HepG2 (cell line): Measurements from ENCODE around the gene TLCD1. TPM values are rescaled to one million over a fixed set of nuclear protein-coding genes. Genes with fewer than 3 reads are reported as not detected.
A peak's percentile ranks its signal among the peaks of the same experiment; 100 is the strongest.

ENCODE experiments used
- ELF3 ChIP-seq: IDR thresholded peaks from 2 replicates; pipeline ENCODE4 v1.6.1; 2016; ENCODE audit warnings: missing genetic modification reagents, missing compliant biosample characterization
- EP300 ChIP-seq, 3 experiments: sonication (generic) in 1 of 3; formaldehyde crosslinking in 1 of 3; IDR thresholded peaks; 2 replicates each; pipeline versions ENCODE4 v1.5.1 to v1.6.1; 2011 to 2020; ENCODE audit warnings: low read depth in 2 of 3, low read length in 2 of 3, borderline replicate concordance in 1 of 3, improper control_type of control experiment in 1 of 3, mild to moderate bottlenecking in 1 of 3, missing genetic modification reagents in 1 of 3, moderate library complexity in 1 of 3
- HMG20B ChIP-seq: conservative IDR thresholded peaks from 2 replicates; pipeline ENCODE4 v1.6.1; 2016; ENCODE audit warnings: missing genetic modification reagents, missing compliant biosample characterization
- ISL2 ChIP-seq: sonication (generic); formaldehyde crosslinking; IDR thresholded peaks from 2 replicates; pipeline ENCODE4 v1.5.0; 2020; ENCODE audit warnings: missing genetic modification reagents
- MBNL3 ChIP-seq: fragments of 250-450 bp; sonication (Bioruptor Pico); conservative IDR thresholded peaks from 2 replicates; pipeline ENCODE4 v1.8.0; 2022; ENCODE audit warnings: mild to moderate bottlenecking, inconsistent platforms
- MLXIP ChIP-seq: sonication (generic); formaldehyde crosslinking; IDR thresholded peaks from 2 replicates; pipeline ENCODE4 v1.9.0; 2021; ENCODE audit warnings: missing genetic modification reagents, borderline replicate concordance
- MXD3 ChIP-seq: IDR thresholded peaks from 2 replicates; pipeline ENCODE4 v1.6.1; 2016; ENCODE audit warnings: mild to moderate bottlenecking, missing biosample characterization, missing genetic modification reagents
- MXI1 ChIP-seq: IDR thresholded peaks from 3 replicates; pipeline ENCODE4 v1.6.1; 2012; ENCODE audit warnings: low read depth, low read length, inconsistent platforms, borderline replicate concordance
- MYC ChIP-seq: sonication (generic); formaldehyde crosslinking; IDR thresholded peaks from 2 replicates; pipeline ENCODE4 v1.9.0; 2021; ENCODE audit warnings: missing genetic modification reagents, borderline replicate concordance
- PLRG1 ChIP-seq: fragments of 450-650 bp; conservative IDR thresholded peaks from 2 replicates; pipeline ENCODE4 v1.6.1; 2016
- RXRB ChIP-seq: IDR thresholded peaks from 2 replicates; pipeline ENCODE4 v1.6.1; 2016; ENCODE audit warnings: borderline replicate concordance, missing genetic modification reagents, missing compliant biosample characterization
- TRIM24 ChIP-seq: sonication (generic); formaldehyde crosslinking; IDR thresholded peaks from 2 replicates; pipeline ENCODE4 v1.8.0; 2022; ENCODE audit warnings: mild to moderate bottlenecking, missing genetic modification reagents
- ZBTB38 ChIP-seq: sonication (generic); formaldehyde crosslinking; IDR thresholded peaks from 2 replicates; pipeline ENCODE4 v1.5.1; 2020; ENCODE audit warnings: mild to moderate bottlenecking, missing genetic modification reagents
- ZNF33B ChIP-seq: sonication (generic); formaldehyde crosslinking; IDR thresholded peaks from 2 replicates; pipeline ENCODE4 v1.5.1; 2020; ENCODE audit warnings: mild to moderate bottlenecking, missing genetic modification reagents
- ZNF572 ChIP-seq: sonication (generic); formaldehyde crosslinking; IDR thresholded peaks from 2 replicates; pipeline ENCODE4 v1.5.1; 2020; ENCODE audit warnings: mild to moderate bottlenecking, missing genetic modification reagents
- ZNF747 ChIP-seq: sonication (generic); formaldehyde crosslinking; IDR thresholded peaks from 2 replicates; pipeline ENCODE4 v1.8.1; 2023; ENCODE audit warnings: missing genetic modification reagents, mild to moderate bottlenecking, borderline replicate concordance
- ZNF75D ChIP-seq: sonication (generic); formaldehyde crosslinking; IDR thresholded peaks from 2 replicates; pipeline ENCODE4 v1.8.1; 2023; ENCODE audit warnings: missing genetic modification reagents, mild to moderate bottlenecking, borderline replicate concordance
- ZNF850 ChIP-seq: sonication (generic); formaldehyde crosslinking; conservative IDR thresholded peaks from 2 replicates; pipeline ENCODE4 v1.9.0; 2021; ENCODE audit warnings: mild to moderate bottlenecking, missing genetic modification reagents
- polyA plus RNA-seq, 8 experiments: library from polyadenylated mRNA; depleted of rRNA in 3 of 8; stranded (reverse) in 7 of 8; unstranded in 1 of 8; fragments of >200 nt; fragmentation: Illumina TruSeq in 4 of 8; extraction: Trizol in 4 of 8; gene quantifications; 2 replicates each; pipeline versions ENCODE4 v1.2.1 to v1.2.3, GENCODE V29; 2011 to 2016; ENCODE audit warnings: low read depth in 4 of 8, missing spikeins in 1 of 8, mixed read lengths in 1 of 8; ENCODE audit not compliant: insufficient read depth in 1 of 8
- total RNA-seq, 5 experiments: library from RNA; depleted of rRNA; stranded (reverse); fragments of >200 nt; fragmentation: Illumina TruSeq; extraction: Trizol; gene quantifications; 2 replicates each; pipeline ENCODE4 v1.2.3, GENCODE V29; 2016; ENCODE audit warnings: low read depth in 1 of 5
- TF ChIP-seq, protein P1 (sequence below): sonication (generic); formaldehyde crosslinking; IDR thresholded peaks from 2 replicates; pipeline ENCODE4 v1.9.0; 2021; ENCODE audit warnings: missing genetic modification reagents, mild to moderate bottlenecking, borderline replicate concordance
- TF ChIP-seq, protein P2 (sequence below): sonication (generic); formaldehyde crosslinking; IDR thresholded peaks from 2 replicates; pipeline ENCODE4 v1.4.0; 2020; ENCODE audit warnings: missing genetic modification reagents, borderline replicate concordance

TLCD1 gene
- total and polyA plus RNA-seq, 2 of the 13 experiments (the other 11 are each of a cell fraction or from before 2014, with no cell fraction given): 14.9 to 19.6 TPM

DNA sequence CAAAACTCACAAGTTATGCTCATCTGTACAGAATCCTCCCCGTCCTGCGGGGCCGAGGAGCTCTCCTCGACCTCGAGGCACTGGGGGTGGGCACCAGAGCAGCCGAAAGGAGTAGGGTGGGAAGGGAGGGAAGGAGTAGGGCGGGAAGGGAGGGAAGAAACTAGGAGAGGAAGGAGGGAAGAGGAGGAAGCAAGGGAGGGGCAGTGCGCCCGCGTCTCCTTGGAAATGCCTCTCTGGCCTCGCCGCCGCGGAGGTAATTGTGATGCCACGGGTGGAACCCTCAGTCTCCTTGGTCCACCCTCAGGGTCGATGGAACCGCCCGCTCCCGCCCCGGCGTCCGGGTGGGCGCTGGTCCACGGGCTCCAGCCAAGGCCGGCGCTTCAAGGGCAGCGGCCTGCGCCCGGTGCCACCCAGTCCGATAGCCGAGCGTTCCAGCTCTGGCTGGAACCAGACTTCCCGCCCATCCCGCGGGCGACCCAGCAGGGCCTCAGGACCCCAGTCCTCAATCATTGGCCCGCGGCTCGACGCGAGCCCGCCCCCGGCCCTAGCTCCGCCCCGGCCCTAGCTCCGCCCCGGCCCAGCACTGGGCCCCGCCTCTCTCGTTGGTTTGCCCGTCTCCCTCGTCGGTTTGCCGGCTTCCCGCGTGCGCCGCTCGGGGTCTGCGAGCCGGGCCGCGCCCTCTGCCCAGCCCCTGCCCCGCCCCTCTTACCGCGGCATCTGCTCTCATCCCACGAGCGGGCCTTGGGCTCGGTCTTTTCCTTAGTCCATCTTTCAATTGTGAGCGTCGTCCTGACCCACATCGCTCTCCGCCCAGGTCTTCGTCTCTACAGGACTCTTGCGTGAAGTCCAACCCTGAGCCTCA lies 14.9 kb downstream of the TLCD1 start (continued):
- TF ChIP-seq MLXIP: no peak
- peak; percentile 46; the same call in 1 of the 2 replicates for TF ChIP-seq ISL2
- TF ChIP-seq MBNL3 (CRISPR knock-in tag): no peak
- peak; percentile 82; the same call in 1 of the 2 replicates for TF ChIP-seq MXD3 (CRISPR knock-in tag)
- no peak for TF ChIP-seq ZNF75D
- TF ChIP-seq, protein P1, sequence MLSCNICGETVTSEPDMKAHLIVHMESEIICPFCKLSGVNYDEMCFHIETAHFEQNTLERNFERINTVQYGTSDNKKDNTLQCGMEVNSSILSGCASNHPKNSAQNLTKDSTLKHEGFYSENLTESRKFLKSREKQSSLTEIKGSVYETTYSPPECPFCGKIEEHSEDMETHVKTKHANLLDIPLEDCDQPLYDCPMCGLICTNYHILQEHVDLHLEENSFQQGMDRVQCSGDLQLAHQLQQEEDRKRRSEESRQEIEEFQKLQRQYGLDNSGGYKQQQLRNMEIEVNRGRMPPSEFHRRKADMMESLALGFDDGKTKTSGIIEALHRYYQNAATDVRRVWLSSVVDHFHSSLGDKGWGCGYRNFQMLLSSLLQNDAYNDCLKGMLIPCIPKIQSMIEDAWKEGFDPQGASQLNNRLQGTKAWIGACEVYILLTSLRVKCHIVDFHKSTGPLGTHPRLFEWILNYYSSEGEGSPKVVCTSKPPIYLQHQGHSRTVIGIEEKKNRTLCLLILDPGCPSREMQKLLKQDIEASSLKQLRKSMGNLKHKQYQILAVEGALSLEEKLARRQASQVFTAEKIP: no peak
- TF ChIP-seq RXRB: peak; percentile 55; the same call in 1 of the 2 replicates
- no peak for TF ChIP-seq ZNF850 (CRISPR knock-in tag)
- TF ChIP-seq MXI1: peak; percentile 81; the same call in 2 of the 3 replicates
- TF ChIP-seq HMG20B: 0 out of 2 replicates have a peak, but pooled peaks have one; percentile 30
- peak; percentile 51; the same call in 1 of the 2 replicates for TF ChIP-seq ELF3 (CRISPR knock-in tag)
- peak; percentile 80 for TF ChIP-seq MYC (CRISPR knock-in tag)
- TF ChIP-seq ZNF747 (CRISPR knock-in tag): 0 out of 2 replicates have a peak, but pooled peaks have one; percentile 7
- TF ChIP-seq, protein P2, sequence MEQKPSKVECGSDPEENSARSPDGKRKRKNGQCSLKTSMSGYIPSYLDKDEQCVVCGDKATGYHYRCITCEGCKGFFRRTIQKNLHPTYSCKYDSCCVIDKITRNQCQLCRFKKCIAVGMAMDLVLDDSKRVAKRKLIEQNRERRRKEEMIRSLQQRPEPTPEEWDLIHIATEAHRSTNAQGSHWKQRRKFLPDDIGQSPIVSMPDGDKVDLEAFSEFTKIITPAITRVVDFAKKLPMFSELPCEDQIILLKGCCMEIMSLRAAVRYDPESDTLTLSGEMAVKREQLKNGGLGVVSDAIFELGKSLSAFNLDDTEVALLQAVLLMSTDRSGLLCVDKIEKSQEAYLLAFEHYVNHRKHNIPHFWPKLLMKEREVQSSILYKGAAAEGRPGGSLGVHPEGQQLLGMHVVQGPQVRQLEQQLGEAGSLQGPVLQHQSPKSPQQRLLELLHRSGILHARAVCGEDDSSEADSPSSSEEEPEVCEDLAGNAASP (CRISPR knock-in tag): 0 out of 2 replicates have a peak, but pooled peaks have one; percentile 48
- TF ChIP-seq ZNF33B: peak; percentile 53; the same call in 1 of the 2 replicates
- TF ChIP-seq PLRG1: no peak
- no peak for TF ChIP-seq TRIM24 (CRISPR knock-in tag)
- 0 out of 4 replicates have a peak, but pooled peaks of 1 of the 2 experiments have one; percentile 15 for TF ChIP-seq EP300 (IDR thresholded peaks at IDR 0.05; ENCODE audit: low read depth in 2 of 2, low read length in 2 of 2)
- no peak for TF ChIP-seq EP300 (CRISPR knock-in tag; IDR thresholded peaks at IDR 0.05; ENCODE audit: borderline replicate concordance)
- TF ChIP-seq ZNF572 (CRISPR knock-in tag): no peak
- peak; percentile 75; the same call in 1 of the 2 replicates for TF ChIP-seq ZBTB38 (CRISPR knock-in tag)
